Muscle layer of colon (tissue), 2 donors: ENCODE results near the gene USP21.
A peak's percentile ranks its signal among the peaks of the same experiment; 100 is the strongest.

Experiments used
- H3K27ac ChIP-seq: one replicate; pipeline ENCODE4 v1.7.0; 2013; ENCODE audit warnings: low read depth, mild to moderate bottlenecking, low read length, moderate library complexity
- H3K27me3 ChIP-seq, 2 donors: one replicate each; pipeline ENCODE4 v1.7.0; 2013; ENCODE audit warnings: low read length in 2 of 2, mild to moderate bottlenecking in 2 of 2; ENCODE audit not compliant: insufficient read depth in 2 of 2, control insufficient read depth in 1 of 2
- H3K36me3 ChIP-seq: one replicate; pipeline ENCODE4 v1.7.0; 2013; ENCODE audit warnings: mild to moderate bottlenecking, low read length; ENCODE audit not compliant: insufficient read depth
- H3K4me1 ChIP-seq: one replicate; pipeline ENCODE4 v1.7.0; 2013; ENCODE audit warnings: mild to moderate bottlenecking, low read length; ENCODE audit not compliant: insufficient read depth
- H3K4me3 ChIP-seq, 2 donors: one replicate each; pipeline ENCODE4 v1.7.0; 2013; ENCODE audit warnings: low read length in 2 of 2, low read depth in 1 of 2, mild to moderate bottlenecking in 1 of 2, moderate library complexity in 1 of 2
- H3K9ac ChIP-seq: one replicate; pipeline ENCODE4 v1.7.0; 2013; ENCODE audit warnings: low read length
- H3K9me3 ChIP-seq: one replicate; pipeline ENCODE4 v1.7.0; 2013; ENCODE audit warnings: mild to moderate bottlenecking, low read length
- donor health status: abdominal sarcoma.
- donor health status: Adenocarcinoma of cecum.

Gene USP21

DNA sequence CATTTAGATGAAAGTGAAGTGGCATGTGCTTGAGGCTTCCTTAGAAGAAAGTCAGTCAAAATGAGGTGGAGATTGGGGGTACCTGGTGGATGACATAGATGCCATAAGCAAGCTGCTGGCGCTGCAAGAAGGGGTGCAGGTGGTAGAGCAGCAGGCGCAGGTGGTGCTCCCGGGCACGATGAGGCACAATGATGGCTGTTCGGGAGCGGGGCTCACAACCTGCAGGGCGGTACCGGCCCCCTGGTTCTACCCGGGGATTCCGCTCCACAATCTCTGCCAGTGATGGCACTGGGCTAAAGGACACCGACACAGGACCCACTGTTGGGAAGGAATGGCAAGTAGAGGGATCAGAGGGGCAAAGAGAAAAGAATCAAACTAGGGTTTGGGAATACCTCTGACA lies 15.6 kb downstream of the USP21 start:
- Histone ChIP-seq H3K4me3 (no peak overlapping the region), H3K9me3 (no peaks in the 10 kb centered on the region), H3K36me3 (peaks cover 50% of the 10 kb centered on the region), H3K27me3 (no peaks in the 10 kb centered on the region), H3K27ac (no peak overlapping the region), H3K9ac (no peak overlapping the region), H3K4me1 (peaks cover 32% of the 10 kb centered on the region)

- peak overlapping the region; percentile 74 for H3K9ac ChIP-seq
- peak overlapping the region; percentile 84 for H3K27ac ChIP-seq
- peaks cover 42% of the 10 kb centered on the region for H3K36me3 ChIP-seq
These were observed 16.6 kb downstream of the USP21 start for GRCh38 chr1:161175771-161176453.

GRCh38 chr1:161176468-161177111 lies 17.3 kb downstream of the USP21 start:
- peak overlapping the region; percentile 90 to 95 for H3K4me3 ChIP-seq
- peak overlapping the region; percentile 74 for H3K9ac ChIP-seq
- no peaks in the 10 kb centered on the region for H3K27me3 ChIP-seq
- no peaks in the 10 kb centered on the region for H3K9me3 ChIP-seq
- H3K4me1 ChIP-seq, result peaks cover 32% of the 10 kb centered on the region
- peak overlapping the region; percentile 84 for H3K27ac ChIP-seq
- peaks cover 35% of the 10 kb centered on the region for H3K36me3 ChIP-seq

More at GRCh38 chr1:161175771-161176453, 16.6 kb downstream of the USP21 start:
- Histone ChIP-seq H3K4me1 (peaks cover 32% of the 10 kb centered on the region), H3K4me3 (peak overlapping the region; percentile 90 to 95), H3K27me3 (no peaks in the 10 kb centered on the region), H3K9me3 (no peaks in the 10 kb centered on the region)

- Histone ChIP-seq H3K36me3 (peaks cover 28% of the 10 kb centered on the region), H3K9me3 (no peaks in the 10 kb centered on the region), H3K9ac (peak within 1 kb of the TSS; percentile 74), H3K4me3 (peak within 1 kb of the TSS; percentile 90 to 95), H3K4me1 (peaks cover 32% of the 10 kb centered on the region), H3K27ac (peak within 1 kb of the TSS; percentile 84), H3K27me3 (no peaks in the 10 kb centered on the region)
These were observed 18.0 kb downstream of the USP21 start, which contains the start of gene B4GALT3 for GRCh38 chr1:161177112-161177935. B4GALT3 (minus strand) TSS chr1:161177507; CDS start chr1:161176060, 1,447 bp downstream.

GRCh38 chr1:161177936-161178244 lies 18.6 kb downstream of the USP21 start:
- peak overlapping the region; percentile 90 to 95 for H3K4me3 ChIP-seq
- H3K36me3 ChIP-seq, result peaks cover 25% of the 10 kb centered on the region
- H3K27me3 ChIP-seq, result no peaks in the 10 kb centered on the region
- H3K27ac ChIP-seq, result peak overlapping the region; percentile 84
- H3K9me3 ChIP-seq, result no peaks in the 10 kb centered on the region
- H3K4me1 ChIP-seq, result peaks cover 26% of the 10 kb centered on the region
- peak overlapping the region; percentile 74 for H3K9ac ChIP-seq

- peaks cover 10% of the 10 kb centered on the region for H3K36me3 ChIP-seq
- H3K27me3 ChIP-seq, result no peaks in the 10 kb centered on the region
- H3K4me3 ChIP-seq, result no peak overlapping the region
- no peak overlapping the region for H3K27ac ChIP-seq
- no peaks in the 10 kb centered on the region for H3K9me3 ChIP-seq
- no peak overlapping the region for H3K9ac ChIP-seq
- H3K4me1 ChIP-seq, result peaks cover 21% of the 10 kb centered on the region
These were observed 20.4 kb downstream of the USP21 start for GRCh38 chr1:161179698-161180097.

GRCh38 chr1:161180639-161181038 lies 21.3 kb downstream of the USP21 start:
- H3K27ac ChIP-seq, result no peak overlapping the region
- H3K36me3 ChIP-seq, result peaks cover 2% of the 10 kb centered on the region
- no peaks in the 10 kb centered on the region for H3K27me3 ChIP-seq
- peaks cover 18% of the 10 kb centered on the region for H3K4me1 ChIP-seq
- no peaks in the 10 kb centered on the region for H3K9me3 ChIP-seq
- H3K9ac ChIP-seq, result no peak overlapping the region
- no peak overlapping the region for H3K4me3 ChIP-seq

DNA sequence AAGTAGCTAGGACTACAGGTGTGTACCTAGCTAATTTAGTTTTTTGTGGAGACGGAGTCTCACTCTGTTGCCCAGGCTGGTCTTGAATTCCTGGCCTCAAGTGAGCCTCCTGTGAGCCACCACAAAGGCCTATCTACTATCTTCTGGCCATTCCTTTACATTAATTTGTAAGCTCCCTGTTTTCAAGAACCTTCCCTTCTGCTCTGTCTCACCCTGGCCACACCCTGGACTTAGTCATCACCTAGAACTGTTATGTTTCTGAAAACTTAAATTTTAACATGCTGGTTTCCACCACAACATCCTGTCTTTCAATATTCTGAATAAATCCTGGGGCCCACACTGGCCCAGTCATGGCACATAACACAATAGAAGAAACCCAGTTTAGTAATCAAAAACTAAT lies 22.9 kb downstream of the USP21 start:
- Histone ChIP-seq H3K9ac (no peak overlapping the region), H3K27ac (no peak overlapping the region), H3K4me3 (no peak overlapping the region), H3K9me3 (no peaks in the 10 kb centered on the region), H3K27me3 (no peaks in the 10 kb centered on the region), H3K4me1 (peaks cover 6% of the 10 kb centered on the region), H3K36me3 (no peaks in the 10 kb centered on the region)

DNA sequence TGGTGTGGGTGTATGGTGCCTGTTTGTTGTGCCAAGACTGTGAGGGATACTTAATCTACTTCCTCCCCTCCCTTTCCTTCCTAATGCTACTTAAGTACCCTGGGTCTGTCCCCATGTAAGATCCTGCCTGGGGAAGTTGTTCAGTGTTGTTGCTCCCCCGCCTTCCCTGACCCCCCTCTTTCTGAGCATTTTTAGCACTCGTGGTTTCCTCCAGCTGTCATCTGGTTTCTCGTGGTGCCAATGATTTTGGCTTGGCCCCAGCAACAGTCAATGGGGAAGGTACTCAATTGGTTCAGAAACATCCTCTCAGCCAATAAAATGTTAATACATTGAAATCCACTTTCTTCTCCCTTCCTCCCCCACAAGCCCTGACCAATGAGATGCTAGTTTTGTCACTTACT lies 26.0 kb downstream of the USP21 start:
- no peaks in the 10 kb centered on the region for H3K4me1 ChIP-seq

GRCh38 chr1:161185732-161186311 lies 26.5 kb downstream of the USP21 start:
- no peaks in the 10 kb centered on the region for H3K36me3 ChIP-seq
- H3K27me3 ChIP-seq, result no peaks in the 10 kb centered on the region
- H3K9ac ChIP-seq, result no peak overlapping the region
- no peaks in the 10 kb centered on the region for H3K9me3 ChIP-seq
- H3K27ac ChIP-seq, result peak overlapping the region; percentile 25
- H3K4me3 ChIP-seq, result no peak overlapping the region
- H3K4me1 ChIP-seq, result no peaks in the 10 kb centered on the region

More for the DNA sequence above, 26.0 kb downstream of the USP21 start:
- Histone ChIP-seq H3K9ac (no peak overlapping the region), H3K27me3 (no peaks in the 10 kb centered on the region), H3K9me3 (no peaks in the 10 kb centered on the region), H3K27ac (no peak overlapping the region), H3K4me3 (no peak overlapping the region), H3K36me3 (no peaks in the 10 kb centered on the region)

DNA sequence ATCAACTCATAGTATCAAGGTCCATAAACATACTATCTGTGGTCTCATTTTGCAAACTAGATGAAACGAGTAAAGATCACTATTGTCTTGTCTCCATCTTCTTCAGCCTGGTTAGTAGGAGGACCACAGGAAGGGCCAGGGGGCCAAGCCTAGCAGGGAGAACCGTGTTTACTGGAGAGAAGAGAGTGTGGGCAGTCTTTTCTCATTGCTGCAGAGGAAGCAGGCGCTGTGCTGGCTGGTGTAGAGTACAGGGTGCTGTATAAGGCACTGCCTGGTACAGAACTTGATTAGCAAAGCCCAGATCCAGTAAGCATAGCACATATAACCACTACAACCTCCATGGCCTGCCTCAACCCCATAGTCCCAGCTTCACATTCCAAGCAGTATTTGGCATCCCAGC lies 28.0 kb downstream of the USP21 start:
- no peaks in the 10 kb centered on the region for H3K9me3 ChIP-seq
- H3K27ac ChIP-seq, result no peak overlapping the region
- no peaks in the 10 kb centered on the region for H3K36me3 ChIP-seq
- no peaks in the 10 kb centered on the region for H3K4me1 ChIP-seq
- no peak overlapping the region for H3K4me3 ChIP-seq
- H3K9ac ChIP-seq, result no peak overlapping the region
- H3K27me3 ChIP-seq, result no peaks in the 10 kb centered on the region
